H9 (cell line): Measurements from ENCODE around the gene ASPA. TPM values are rescaled to one million over a fixed set of nuclear protein-coding genes. Genes with fewer than 3 reads are reported as not detected.

Source experiments
- DNase-seq: peaks from one replicate; pipeline ENCODE4 v3.0.0-alpha.2; 2017
- H2AFZ ChIP-seq: one replicate; pipeline ENCODE4 v1.6.1; 2013; ENCODE audit warnings: mild to moderate bottlenecking, low read length, control low read depth, moderate library complexity
- H2AK5ac ChIP-seq: 2 replicates; pipeline ENCODE4 v1.6.1; 2013; ENCODE audit warnings: low read length, control low read depth, mixed read lengths; ENCODE audit not compliant: insufficient read length
- H2BK120ac ChIP-seq: one replicate; pipeline ENCODE4 v1.6.1; 2013; ENCODE audit warnings: low read depth, mild to moderate bottlenecking, low read length, control low read depth, inconsistent platforms; ENCODE audit not compliant: poor library complexity, severe bottlenecking
- H2BK12ac ChIP-seq: 2 replicates; pipeline ENCODE4 v1.6.1; 2013; ENCODE audit warnings: low read length, control low read depth, mixed read lengths, low read depth; ENCODE audit not compliant: insufficient read length
- H2BK15ac ChIP-seq: 2 replicates; pipeline ENCODE4 v1.6.1; 2013; ENCODE audit warnings: low read depth, low read length, control low read depth
- H2BK20ac ChIP-seq: one replicate; pipeline ENCODE4 v1.6.1; 2013; ENCODE audit warnings: low read depth, mild to moderate bottlenecking, low read length, control low read depth, inconsistent platforms; ENCODE audit not compliant: poor library complexity, severe bottlenecking
- H2BK5ac ChIP-seq: 2 replicates; pipeline ENCODE4 v1.6.1; 2013; ENCODE audit warnings: low read length, control low read depth, mixed read lengths; ENCODE audit not compliant: insufficient read length
- H3K14ac ChIP-seq: 2 replicates; pipeline ENCODE4 v1.6.1; 2013; ENCODE audit warnings: low read length, control low read depth; ENCODE audit not compliant: insufficient read depth
- H3K18ac ChIP-seq: 2 replicates; pipeline ENCODE4 v1.6.1; 2013; ENCODE audit warnings: low read depth, mild to moderate bottlenecking, mixed read lengths, low read length, control low read depth; ENCODE audit not compliant: insufficient read length
- H3K23ac ChIP-seq: 2 replicates; pipeline ENCODE4 v1.6.1; 2013; ENCODE audit warnings: low read length, control low read depth, mixed read lengths, low read depth; ENCODE audit not compliant: insufficient read length
- H3K23me2 ChIP-seq: 2 replicates; pipeline ENCODE4 v1.6.1; 2013; ENCODE audit warnings: low read depth, mild to moderate bottlenecking, mixed read lengths, low read length, control low read depth; ENCODE audit not compliant: insufficient read length, poor library complexity, severe bottlenecking
- H3K27ac ChIP-seq: 2 replicates; pipeline ENCODE4 v1.5.1; 2013; ENCODE audit warnings: low read length, control low read depth, mixed read lengths, low read depth; ENCODE audit not compliant: insufficient read length
- H3K27me3 ChIP-seq: 2 replicates; pipeline ENCODE4 v1.6.1; 2013; ENCODE audit warnings: low read length, control low read depth, inconsistent platforms; ENCODE audit not compliant: insufficient read depth
- H3K4ac ChIP-seq: 2 replicates; pipeline ENCODE4 v1.6.1; 2013; ENCODE audit warnings: low read depth, mild to moderate bottlenecking, control low read depth, inconsistent platforms, low read length, moderate library complexity
- H3K4me1 ChIP-seq: 2 replicates; pipeline ENCODE4 v1.6.1; 2013; ENCODE audit warnings: low read length, control low read depth, inconsistent platforms; ENCODE audit not compliant: insufficient read depth
- H3K4me2 ChIP-seq: 2 replicates; pipeline ENCODE4 v1.6.1; 2013; ENCODE audit warnings: low read length, control low read depth, mixed read lengths; ENCODE audit not compliant: insufficient read length, insufficient read depth
- H3K56ac ChIP-seq: 2 replicates; pipeline ENCODE4 v1.6.1; 2013; ENCODE audit warnings: low read depth, mild to moderate bottlenecking, mixed read lengths, low read length, control low read depth; ENCODE audit not compliant: insufficient read length
- H3K79me1 ChIP-seq: 2 replicates; pipeline ENCODE4 v1.6.1; 2013; ENCODE audit warnings: low read depth, mild to moderate bottlenecking, moderate library complexity, low read length, control low read depth, inconsistent platforms; ENCODE audit not compliant: insufficient read depth, poor library complexity, severe bottlenecking
- H3K79me2 ChIP-seq: 2 replicates; pipeline ENCODE4 v1.6.1; 2013; ENCODE audit warnings: low read length, control low read depth, inconsistent platforms; ENCODE audit not compliant: insufficient read depth
- H3K9ac ChIP-seq: 2 replicates; pipeline ENCODE4 v1.6.1; 2013; ENCODE audit warnings: low read length, control low read depth, mixed read lengths; ENCODE audit not compliant: insufficient read length; ENCODE audit errors: extremely low read depth
- H3K9me3 ChIP-seq: one replicate; pipeline ENCODE4 v1.6.1; 2013; ENCODE audit warnings: low read depth, low read length, inconsistent platforms; ENCODE audit not compliant: control insufficient read depth
- H3T11ph ChIP-seq: one replicate; pipeline ENCODE4 v1.6.1; 2013; ENCODE audit warnings: mild to moderate bottlenecking, low read length, control low read depth, inconsistent platforms
- H4K20me1 ChIP-seq: one replicate; pipeline ENCODE4 v1.6.1; 2013; ENCODE audit not compliant: control insufficient read depth, insufficient read length, insufficient read depth
- H4K5ac ChIP-seq: 2 replicates; pipeline ENCODE4 v1.6.1; 2013; ENCODE audit warnings: low read depth, mild to moderate bottlenecking, mixed read lengths, low read length, control low read depth; ENCODE audit not compliant: insufficient read length
- H4K8ac ChIP-seq: replicated peaks from 2 replicates; pipeline ENCODE4 v1.6.1; 2013; ENCODE audit warnings: low read length, control low read depth, mixed read lengths, low read depth; ENCODE audit not compliant: insufficient read length
- H4K91ac ChIP-seq: 2 replicates; pipeline ENCODE4 v1.6.1; 2013; ENCODE audit warnings: low read depth, mild to moderate bottlenecking, moderate library complexity, mixed read lengths, low read length, control low read depth; ENCODE audit not compliant: insufficient read length
- H3K27ac Mint-ChIP-seq, 3 experiments: 2 replicates in 2 of 3; 3 replicates in 1 of 3; pipeline ENCODE4 v1.8.0; 2020 to 2021; ENCODE audit warnings: mixed read lengths in 3 of 3, mild to moderate bottlenecking in 1 of 3, moderate library complexity in 1 of 3
- H3K27me3 Mint-ChIP-seq: 2 replicates; pipeline ENCODE4 v1.8.0; 2021; ENCODE audit warnings: low read depth, mild to moderate bottlenecking, moderate library complexity, mixed read lengths
- H3K36me3 Mint-ChIP-seq, 3 experiments: 2 replicates in 2 of 3; 3 replicates in 1 of 3; pipeline ENCODE4 v1.8.0; 2020 to 2021; ENCODE audit warnings: low read depth in 3 of 3, mixed read lengths in 3 of 3; ENCODE audit not compliant: insufficient read depth in 1 of 3
- H3K4me1 Mint-ChIP-seq, 2 experiments: 2 replicates each; pipeline ENCODE4 v1.8.0; 2020; ENCODE audit warnings: mixed read lengths in 2 of 2
- H3K4me3 Mint-ChIP-seq, 2 experiments: 2 replicates in 1 of 2; 3 replicates in 1 of 2; pipeline ENCODE4 v1.8.0; 2020 to 2021; ENCODE audit warnings: mild to moderate bottlenecking in 2 of 2, mixed read lengths in 2 of 2, moderate library complexity in 1 of 2
- H3K9me3 Mint-ChIP-seq, 2 experiments: 2 replicates in 1 of 2; 3 replicates in 1 of 2; pipeline ENCODE4 v1.8.0; 2020; ENCODE audit warnings: mild to moderate bottlenecking in 2 of 2, mixed read lengths in 2 of 2, moderate library complexity in 1 of 2
- CTCF ChIP-seq: fragments of 200-600 bp; sonication (generic); conservative IDR thresholded peaks from 3 replicates; pipeline ENCODE4 v1.8.0; 2021; ENCODE audit warnings: antibody characterized with exemption, mild to moderate bottlenecking
- WGBS: extraction: QIAGEN DNeasy Blood & Tissue Kit; methylation state at CpG from one replicate; pipeline ENCODE4 v1.1.7; 2013; ENCODE audit warnings: missing lambda C conversion rate, low lambda C conversion rate, mixed read lengths; ENCODE audit not compliant: insufficient read length; ENCODE audit errors: extremely low coverage; 5-methylcytosine and 5-hydroxymethylcytosine counted together
- total RNA-seq: library from RNA; stranded (reverse); gene quantifications from 2 replicates; pipeline ENCODE4 v1.2.1, GENCODE V29; 2021

The ASPA gene
- total RNA-seq, 1 experiment from 2014 or later = not detected

- no peaks in the 10 kb centered on the region for H3K79me1 ChIP-seq
- no peaks in the 10 kb centered on the region for H3K27me3 Mint-ChIP-seq
- H2BK15ac ChIP-seq = no peak overlapping the region
- no peak overlapping the region for H3T11ph ChIP-seq
- no peaks in the 10 kb centered on the region for H3K9me3 Mint-ChIP-seq
- H4K91ac ChIP-seq = no peak overlapping the region
- H3K14ac ChIP-seq = no peak overlapping the region
- H3K4me1 ChIP-seq = no peaks in the 10 kb centered on the region
- no peak for TF ChIP-seq CTCF
- no peak overlapping the region for H3K9ac ChIP-seq
- H3K23ac ChIP-seq = no peak overlapping the region
- no peak overlapping the region for H2BK20ac ChIP-seq
- H3K27me3 ChIP-seq = no peaks in the 10 kb centered on the region
- no peak overlapping the region for H3K18ac ChIP-seq
- H4K5ac ChIP-seq = no peak overlapping the region
- no peak overlapping the region for H2BK120ac ChIP-seq
- H2AK5ac ChIP-seq = no peak overlapping the region
- no peak overlapping the region for H2BK5ac ChIP-seq
- no peak overlapping the region for H3K56ac ChIP-seq
- H3K79me2 ChIP-seq = no peaks in the 10 kb centered on the region
- H2BK12ac ChIP-seq = no peak overlapping the region
- H3K9me3 ChIP-seq = no peaks in the 10 kb centered on the region
- no peaks in the 10 kb centered on the region for H4K20me1 ChIP-seq
- peaks cover 3 to 11% of the 10 kb centered on the region in 2 experiments; a peak in 3 of 4 replicates for H3K4me1 Mint-ChIP-seq
- no peak overlapping the region for H2AFZ ChIP-seq
- no peak overlapping the region for H3K4ac ChIP-seq
- H3K23me2 ChIP-seq = no peaks in the 10 kb centered on the region
- DNase-seq = no peak
- no peak overlapping the region for H4K8ac ChIP-seq
- H3K4me3 Mint-ChIP-seq = no peak overlapping the region
- H3K27ac ChIP-seq = no peak overlapping the region
- no CpG with 5 or more reads among the region's 13 CpGs for WGBS
- no peak overlapping the region for H3K4me2 ChIP-seq
- H3K36me3 Mint-ChIP-seq = no peaks in the 10 kb centered on the region
- H3K27ac Mint-ChIP-seq = no peak overlapping the region
Observed at GRCh38 chr17:3524024-3524423, 48.2 kb downstream of the ASPA start.
